Measurements from ENCODE around the gene KLHL30.

KLHL30 gene

DNA sequence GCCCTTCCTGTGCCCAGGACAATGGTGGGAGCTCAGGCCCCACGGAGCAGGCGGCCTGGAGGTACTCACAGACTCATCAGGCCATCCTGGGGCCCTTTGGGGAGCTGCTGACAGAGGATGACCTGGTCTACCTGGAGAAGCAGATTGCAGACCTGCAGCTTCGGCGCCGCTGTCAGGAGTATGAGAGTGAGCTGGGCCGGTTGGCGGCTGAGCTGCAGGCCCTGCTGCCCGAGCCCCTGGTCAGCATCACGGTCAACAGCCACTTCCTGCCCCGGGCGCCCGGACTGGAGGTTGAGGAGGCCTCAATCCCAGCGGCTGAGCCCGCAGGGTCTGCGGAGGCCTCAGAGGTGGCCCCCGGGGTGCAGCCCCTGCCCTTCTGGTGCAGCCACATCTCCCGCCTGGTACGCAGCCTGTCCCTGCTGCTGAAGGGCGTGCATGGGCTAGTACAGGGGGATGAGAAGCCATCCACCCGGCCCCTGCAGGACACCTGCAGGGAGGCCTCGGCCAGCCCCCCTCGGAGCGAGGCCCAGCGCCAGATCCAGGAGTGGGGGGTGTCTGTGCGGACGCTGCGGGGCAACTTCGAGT, 8.3 kb upstream of the KLHL30 start:
- no peak for DNase-seq (ENCODE audit: low read depth in 2 of 2, low spot score in 1 of 2)

DNA sequence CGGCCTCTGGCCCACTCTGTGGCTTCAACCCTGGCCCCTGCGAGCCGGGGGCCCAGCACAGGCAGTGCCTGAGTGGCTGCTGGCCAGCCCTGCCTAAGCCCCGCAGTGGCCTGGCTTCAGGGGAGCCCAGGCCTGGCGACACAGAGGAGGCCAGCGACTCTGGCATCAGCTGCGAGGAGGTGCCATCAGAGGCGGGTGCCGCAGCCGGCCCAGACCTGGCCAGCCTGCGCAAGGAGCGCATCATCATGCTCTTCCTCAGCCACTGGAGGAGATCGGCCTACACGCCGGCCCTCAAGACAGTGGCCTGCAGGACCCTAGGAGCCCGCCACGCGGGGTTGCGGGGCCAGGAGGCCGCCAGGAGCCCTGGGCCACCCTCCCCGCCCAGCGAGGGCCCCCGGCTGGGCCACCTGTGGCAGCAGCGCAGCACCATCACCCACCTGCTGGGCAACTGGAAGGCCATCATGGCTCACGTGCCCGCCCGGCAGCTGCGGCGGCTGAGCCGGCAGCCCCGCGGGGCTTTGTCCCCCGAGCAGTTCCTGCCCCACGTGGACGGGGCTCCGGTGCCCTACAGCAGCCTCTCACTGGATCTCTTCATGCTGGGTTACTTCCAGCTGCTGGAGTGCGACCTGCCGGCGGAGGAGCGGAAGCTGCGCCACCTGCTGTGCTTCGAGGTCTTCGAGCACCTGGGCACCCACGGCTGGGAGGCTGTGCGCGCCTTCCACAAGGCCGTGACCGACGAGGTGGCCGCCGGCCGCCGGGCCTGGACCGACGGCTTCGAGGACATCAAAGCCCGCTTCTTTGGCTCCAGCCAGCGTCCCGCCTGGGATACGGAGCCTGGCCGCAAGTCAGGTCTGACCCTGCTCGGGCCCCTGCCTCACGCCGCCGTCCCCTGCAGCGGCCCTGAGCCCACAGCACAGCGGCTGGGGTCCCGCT, 7.5 kb upstream of the KLHL30 start:
- no peak for DNase-seq (ENCODE audit: low read depth in 2 of 2, low spot score in 1 of 2)

DNA sequence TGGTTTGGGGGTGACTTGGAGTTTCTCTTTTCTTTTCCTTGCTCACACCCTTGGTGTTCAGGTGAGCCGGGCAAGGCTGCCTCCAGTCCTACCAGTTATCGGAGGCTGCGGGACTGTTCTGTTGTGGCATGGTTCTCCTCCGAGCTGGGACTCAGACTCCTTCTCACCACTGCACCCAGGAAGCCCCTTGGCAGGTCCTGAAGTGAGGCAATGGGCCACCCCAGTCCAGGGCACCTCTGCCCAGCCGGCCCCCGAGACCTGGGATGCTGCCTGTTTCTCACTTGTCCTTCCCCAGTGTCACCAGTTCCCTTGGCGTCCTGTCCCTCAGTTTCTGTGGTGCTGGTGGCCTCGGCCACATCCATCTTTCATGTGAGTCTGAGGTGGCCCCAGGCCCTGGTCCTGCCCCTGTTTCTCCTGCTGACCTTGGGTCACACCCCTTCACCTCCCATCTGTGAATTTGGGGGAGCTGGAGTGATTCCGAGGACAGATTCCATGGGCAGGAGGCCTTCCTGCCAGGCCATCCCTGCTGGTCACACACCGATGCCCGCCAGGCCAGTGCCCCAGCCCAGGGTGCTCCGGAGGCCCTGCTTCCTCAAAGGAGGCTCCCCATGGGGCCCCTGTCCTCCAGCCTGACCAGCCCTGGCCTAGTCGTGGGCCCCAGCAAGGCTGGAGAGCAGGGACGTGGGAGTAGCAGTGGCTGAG, 6.6 kb upstream of the KLHL30 start:
- DNase-seq (ENCODE audit: low read depth in 2 of 2, low spot score in 1 of 2), result no peak

DNA sequence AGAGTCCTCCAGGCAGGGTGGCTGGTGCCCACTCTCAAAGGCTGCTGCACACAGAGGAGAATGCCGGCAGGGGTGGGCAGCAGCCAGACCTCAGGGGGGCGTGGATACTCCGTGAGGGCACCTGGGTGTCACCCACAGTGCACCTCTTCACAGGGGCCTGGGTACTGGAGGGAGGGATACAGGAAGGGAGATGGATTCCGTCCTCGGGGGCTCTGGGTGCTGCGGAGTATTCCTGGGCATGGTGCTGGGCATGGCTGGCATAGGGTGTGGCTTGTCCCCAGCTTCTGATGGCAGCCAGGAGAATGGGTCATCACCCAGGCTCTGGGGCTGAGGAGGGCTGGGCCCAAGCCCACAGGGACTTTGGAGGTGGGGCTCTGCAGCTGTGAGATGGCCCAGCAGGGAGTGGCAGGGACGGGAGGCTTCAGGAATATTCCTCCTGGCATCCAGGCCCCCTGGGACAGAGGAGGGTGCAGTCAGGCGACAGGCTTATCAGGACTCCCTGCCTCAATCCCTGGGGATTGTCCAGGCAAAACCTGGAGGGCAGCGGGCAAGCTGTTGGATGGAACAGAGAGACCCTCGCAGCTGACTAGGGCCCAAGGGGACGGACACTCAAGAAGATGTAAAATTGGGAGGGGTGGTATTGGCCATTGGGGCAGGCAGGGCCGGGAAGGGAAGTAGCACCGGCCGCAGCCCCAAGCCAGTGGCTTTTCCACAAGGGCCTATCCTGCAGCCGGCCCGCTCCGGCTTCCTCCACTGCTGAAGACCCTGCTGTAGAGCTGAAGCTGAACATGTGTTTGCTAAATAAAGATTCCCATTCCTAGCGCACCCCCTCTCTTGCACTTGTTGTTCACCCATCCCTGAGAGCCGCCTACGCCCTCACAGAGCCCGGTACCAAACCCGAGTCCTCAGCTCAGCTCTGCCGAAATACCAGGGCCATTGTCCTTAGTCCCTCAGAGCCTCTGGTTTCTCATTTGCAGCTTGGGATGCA, 5.7 kb upstream of the KLHL30 start:
- DNase-seq (ENCODE audit: low read depth in 2 of 2, low spot score in 1 of 2), result no peak

DNA sequence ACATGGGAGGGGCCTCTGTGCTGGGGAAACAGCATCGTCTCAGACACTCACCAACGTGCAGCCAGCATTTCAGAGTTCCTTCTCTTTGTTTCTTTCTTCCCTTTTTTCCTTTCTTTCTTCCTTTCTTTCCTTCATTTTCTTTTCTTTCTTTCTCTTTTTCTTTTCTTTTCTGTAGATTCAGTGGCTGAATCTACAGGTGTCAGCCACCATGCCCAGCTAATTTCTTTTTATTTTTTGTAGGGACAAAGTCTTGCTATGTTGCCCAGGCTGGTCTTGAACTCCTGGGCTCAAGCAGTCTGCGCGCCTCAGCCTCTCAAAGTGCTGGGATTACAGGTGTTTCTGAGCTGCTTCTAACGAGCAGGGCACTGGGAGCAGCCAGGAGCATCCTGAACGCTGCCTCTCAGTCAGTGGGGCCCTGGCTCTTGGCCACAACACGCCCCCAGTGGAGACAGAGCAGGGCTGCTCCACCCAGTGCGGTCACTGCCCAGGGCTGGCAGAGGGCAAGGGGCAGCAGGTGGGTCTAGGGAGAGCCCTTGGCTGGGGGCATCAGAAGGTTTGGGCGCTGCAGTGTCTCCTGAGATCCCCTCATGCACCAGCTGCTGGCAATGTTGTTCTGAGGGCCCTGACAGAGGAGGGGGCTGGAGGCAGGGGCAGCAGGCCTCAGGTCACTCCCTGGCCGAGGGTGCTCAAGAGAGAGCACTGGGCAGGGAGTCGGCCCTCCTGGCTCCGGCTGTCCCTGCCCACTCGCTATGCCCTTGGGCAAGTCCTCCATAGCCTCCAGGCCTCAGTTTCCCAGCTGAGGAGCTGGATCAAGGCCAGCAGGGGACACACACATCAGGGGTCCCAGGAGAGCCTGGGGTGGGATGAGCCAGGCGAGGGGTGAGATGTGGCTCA, 4.7 kb upstream of the KLHL30 start:
- no peak for DNase-seq (ENCODE audit: low read depth in 2 of 2, low spot score in 1 of 2)

DNA sequence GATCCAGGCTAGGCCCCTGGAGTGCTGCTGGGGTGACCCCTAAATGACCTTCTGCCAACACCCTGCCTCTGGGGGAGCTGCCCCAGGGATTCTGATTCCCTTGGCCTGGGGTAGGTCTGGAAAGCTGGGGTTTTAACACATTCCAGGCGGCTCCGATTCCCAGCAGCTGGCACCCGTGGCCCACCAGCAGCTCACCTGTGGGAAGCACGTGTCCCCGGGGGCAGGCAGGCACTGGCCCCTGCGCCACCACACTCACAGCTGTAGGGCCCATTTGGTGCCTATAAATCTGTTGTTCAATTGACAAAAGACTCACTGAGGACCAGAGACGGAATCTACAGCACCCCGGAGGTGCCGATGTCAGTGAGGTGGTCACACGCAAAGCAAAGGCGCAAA, 4.1 kb upstream of the KLHL30 start:
- no peak for DNase-seq (ENCODE audit: low read depth in 2 of 2, low spot score in 1 of 2)

DNA sequence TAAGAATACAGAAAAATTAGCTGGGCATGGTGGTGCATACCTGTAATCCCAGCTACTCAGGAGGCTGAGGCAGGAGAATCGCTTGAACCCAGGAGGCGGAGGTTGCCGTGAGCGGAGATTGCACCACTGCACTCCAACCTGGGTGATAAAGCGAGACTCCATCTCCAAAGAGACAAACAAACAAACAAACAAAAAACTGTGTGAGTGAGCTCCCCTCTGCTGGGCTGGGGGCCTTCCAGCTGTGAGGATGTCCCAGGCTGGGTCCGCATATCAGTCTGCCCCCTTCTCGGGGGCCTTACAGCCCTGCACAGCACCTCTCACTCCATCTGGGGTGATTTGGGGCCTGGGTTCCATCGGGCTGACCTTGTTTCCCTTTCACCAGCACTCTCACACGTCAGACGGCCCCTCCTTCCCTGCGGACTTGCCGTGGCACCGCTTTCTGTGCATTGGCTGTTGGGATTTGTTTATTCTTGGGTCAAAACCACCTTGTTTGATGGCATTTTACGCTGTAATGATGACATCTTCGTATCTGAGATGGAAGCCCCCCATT, 2.8 kb upstream of the KLHL30 start:
- DNase-seq (ENCODE audit: low read depth in 2 of 2, low spot score in 1 of 2), result no peak

DNA sequence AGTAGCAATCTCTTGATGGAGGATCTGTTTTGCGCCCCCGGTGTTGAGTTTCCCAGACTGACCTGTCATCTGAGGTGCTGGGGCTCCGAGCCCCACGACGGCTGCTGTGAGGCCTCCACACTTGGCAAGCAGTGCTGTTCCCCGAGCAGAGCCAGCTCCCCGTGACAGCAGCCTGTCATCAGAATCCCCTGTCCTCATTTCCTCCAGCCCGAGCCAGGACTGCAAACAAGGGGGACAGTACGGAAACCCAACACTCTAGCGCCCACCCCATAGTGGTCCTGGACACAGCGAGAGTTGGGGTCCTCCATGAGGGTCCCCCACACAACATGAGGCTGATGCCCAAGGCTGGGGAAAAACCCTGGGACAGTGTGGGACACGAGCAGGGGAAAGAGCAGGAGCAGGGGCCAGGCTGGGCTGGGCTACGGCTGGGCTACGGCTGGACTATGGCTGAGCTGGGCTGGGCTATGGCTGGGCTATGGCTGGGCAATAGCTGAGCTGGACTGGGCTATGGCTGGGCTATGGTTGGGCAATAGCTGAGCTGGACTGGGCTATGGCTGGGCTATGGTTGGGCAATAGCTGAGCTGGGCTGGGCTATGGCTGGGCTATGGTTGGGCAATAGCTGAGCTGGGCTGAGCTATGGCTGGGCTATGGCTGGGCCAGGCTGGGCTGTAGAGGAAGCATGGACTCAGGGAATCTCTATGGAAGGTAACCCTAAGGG, 1.5 kb upstream of the KLHL30 start:
- no peak for DNase-seq (ENCODE audit: low read depth in 2 of 2, low spot score in 1 of 2)

DNA sequence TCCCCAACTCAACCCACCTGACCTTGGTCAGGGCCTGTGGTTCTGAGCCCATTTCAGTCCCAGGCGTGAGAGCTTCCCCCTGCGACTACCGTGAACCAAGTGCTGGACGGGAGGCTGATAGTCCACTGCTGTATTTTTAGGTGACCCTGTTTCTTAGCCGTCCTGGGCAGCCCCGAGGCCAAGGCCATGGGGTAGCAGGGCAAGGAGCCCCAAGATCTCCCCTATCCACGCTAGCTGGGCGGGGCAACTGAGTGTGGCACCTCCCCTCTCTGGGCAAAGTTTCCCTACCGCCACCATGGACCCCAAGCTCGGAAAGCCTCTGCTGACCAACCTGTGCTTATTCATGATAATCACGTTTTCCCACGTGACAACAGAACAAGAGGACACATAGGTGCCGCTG, 583 bp upstream of the KLHL30 start:
- DNase-seq (ENCODE audit: low read depth in 2 of 2, low spot score in 1 of 2), result no peak

DNA sequence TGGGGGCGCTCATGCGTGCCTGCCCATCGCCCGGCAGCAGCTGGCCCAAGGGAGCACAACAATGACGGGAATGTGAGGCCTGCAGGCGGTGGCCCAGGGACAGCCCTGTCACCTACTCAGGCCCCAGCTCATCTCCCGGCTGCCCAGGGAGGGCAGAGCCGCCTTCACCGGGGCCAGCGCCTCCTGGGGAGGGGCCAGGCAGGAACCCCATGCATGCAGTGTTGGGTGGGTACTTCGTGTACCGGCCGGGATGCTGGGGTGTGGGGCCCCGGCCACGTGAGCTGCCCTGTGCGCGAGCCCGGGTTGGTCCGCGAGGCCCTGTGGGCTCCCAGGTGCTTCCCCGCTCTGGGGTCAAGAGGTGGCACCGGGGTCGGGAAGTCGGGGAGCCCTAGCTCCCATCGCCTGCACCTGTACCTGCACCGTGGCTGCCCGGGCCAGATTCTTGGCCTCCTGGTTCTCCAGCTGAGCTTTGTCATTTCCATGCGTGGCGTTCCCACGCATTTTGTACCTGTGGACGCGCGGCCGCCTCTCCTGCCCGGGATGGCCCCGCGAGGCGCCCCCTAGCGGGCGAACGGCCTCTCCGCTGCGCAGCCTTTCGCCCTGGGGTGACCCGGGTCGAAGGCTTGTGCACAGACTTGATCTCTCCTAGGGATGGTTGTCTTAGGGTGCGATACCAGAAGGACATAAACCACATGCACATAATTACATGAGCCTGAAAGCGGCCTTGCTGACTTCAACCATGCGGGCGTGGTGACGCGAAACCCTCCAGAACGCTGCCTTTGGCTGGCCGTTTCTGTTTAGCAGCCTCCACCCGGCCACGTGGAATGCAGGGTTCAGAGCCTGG, 950 bp downstream of the KLHL30 start:
- DNase-seq (ENCODE audit: low read depth in 2 of 2, low spot score in 1 of 2), result no peak

DNA sequence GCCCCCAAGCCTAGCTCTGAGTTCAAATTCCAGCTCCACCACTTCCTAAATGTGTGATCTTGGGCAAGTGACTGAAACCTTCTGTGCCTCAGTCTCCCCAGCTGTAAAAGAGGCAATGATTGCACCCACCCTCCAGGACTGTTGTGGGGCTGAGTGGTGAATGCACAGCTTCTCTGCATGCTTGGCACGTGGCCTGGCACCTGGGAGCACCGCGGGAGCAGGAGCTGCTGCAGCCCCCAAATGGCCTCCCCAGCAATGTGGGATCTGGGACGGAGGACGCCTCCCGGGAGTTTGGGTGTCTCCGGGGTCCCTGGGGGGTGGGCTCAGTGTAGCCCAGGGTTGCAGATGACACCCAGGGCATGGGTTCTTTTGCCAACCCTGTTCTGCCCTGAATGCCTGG, 1.6 kb downstream of the KLHL30 start:
- no peak for DNase-seq (ENCODE audit: low read depth in 2 of 2, low spot score in 1 of 2)

DNA sequence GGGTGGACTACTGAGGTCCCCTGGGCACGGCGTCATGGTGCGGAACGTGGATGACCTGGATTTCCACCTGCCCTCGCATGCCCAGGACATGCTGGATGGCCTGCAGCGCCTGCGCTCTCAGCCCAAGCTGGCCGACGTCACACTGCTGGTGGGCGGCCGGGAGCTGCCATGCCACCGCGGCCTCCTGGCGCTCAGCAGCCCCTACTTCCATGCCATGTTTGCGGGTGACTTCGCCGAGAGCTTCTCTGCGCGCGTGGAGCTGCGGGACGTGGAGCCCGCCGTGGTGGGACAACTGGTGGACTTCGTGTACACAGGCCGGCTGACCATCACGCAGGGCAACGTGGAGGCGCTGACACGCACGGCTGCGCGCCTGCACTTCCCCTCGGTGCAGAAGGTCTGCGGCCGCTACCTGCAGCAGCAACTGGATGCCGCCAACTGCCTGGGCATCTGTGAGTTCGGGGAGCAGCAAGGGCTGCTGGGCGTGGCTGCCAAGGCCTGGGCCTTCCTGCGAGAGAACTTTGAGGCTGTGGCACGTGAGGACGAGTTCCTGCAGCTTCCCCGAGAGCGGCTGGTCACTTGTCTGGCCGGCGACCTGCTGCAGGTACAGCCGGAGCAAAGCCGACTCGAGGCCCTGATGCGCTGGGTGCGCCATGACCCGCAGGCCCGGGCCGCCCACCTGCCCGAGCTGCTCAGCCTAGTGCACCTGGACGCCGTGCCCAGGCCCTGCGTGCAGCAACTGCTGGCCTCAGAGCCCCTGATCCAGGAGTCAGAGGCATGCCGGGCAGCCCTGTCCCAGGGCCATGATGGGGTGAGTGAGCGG, 2.5 kb downstream of the KLHL30 start:
- DNase-seq (ENCODE audit: low read depth in 2 of 2, low spot score in 1 of 2), result no peak

DNA sequence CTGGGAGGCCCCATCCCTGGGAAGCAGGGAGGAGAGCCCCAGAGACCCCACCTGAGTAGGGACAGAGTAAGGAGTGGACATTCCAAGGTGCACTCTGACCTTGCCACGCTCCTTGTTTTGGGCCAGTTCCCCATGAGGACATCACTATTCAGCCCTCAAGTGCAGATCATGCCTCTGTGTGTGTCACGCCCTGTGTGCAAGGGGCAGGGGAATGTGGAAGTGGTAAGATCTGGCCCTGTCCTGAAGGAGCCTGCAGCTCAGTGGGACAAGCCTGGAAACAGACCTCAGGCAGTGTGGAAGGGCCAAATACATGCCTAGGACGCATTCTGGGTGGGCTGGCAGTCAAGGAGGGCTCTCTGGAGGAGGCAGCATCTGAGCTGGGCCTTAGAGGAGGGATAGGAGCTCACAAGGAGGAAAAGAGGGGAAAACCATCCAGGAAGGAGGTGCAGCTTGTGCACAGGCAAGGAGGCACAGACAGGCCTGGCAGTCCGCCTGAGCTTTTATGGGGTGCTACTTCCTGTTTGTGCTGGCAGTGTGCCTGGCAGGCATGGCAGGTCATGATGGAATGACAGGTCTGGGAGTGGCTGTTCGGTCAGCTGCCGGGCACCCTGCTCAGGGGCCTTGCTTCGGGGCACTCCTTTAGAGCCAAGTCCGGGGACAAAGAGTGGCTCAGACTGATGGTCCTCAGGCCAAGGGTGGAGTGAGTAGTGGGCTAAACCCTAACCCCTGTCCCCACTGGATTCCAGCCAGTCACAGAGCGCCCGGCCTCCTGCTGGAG, 3.3 kb downstream of the KLHL30 start:
- DNase-seq (ENCODE audit: low read depth in 2 of 2, low spot score in 1 of 2), result no peak

DNA sequence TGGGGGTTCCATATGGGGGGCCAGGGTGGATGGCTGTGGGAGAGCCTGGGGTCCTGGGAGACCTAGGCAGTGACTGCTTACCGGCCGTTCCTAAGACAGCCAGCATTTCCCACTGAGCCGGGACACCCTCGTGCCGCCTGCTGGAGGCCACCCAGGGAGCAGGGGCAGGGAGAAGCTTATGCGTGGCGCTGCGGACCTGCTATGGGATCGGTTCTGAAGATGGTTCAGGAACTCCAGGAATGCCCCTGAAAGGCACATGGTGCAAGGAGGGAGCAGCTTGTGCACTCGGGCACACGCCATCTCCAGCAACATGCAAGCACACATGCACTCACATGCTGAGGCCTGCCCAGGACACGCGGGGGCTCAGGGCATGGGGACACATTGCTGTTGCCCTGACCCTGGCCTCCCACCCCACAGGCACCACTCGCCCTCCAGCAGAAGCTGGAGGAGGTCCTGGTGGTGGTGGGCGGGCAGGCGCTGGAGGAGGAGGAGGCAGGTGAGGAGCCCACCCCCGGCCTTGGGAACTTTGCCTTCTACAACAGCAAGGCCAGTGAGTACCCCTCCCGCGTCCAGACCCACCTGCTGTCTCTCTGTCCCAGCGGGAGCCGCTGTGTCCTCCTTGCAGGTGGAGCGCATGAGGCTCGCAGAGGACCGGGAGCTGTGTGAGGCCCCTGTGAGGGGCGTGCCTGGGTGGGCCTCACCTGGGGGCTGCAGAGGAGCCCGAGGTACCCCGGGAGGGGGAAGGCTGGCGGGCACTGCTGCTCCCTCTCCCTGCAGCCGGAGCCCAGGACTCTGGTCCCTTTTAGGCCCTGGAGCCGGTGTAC, 4.1 kb downstream of the KLHL30 start:
- no peak for DNase-seq (ENCODE audit: low read depth in 2 of 2, low spot score in 1 of 2)

DNA sequence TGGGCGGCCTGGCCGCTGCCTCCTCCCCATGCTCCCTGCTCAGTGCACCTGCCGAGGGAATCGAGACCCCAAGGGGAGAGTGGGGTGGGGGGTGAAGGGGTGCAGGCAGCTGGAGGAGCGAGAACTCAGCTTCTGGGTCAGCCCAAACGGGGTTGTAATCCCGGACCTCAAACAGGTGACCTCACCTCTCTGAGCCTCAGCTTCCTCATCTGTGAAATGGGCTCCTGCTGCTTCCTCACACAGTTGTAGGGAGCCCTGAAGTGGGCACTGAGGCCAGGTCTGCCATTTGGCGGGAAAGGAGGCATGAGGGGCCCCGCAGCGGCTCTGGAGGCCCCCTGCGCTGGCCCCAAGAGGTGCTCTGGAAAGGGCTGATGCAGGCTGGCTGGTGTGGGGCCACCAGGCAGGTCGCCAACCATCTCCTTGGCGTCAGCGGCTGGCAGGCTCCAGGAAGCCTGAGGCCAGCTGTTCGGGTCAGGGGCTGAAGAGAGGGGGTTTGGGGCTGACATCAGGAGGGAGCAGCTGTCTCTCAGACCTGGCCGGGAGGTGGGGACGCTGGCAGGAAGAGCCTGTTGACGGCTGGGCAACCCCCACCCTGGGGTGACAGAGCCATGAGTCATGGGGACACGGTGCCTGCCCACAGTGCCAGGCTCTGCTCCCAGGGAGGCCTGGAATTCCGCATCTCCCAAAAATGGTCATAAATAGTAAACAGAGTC, 4.9 kb downstream of the KLHL30 start:
- no peak for DNase-seq (ENCODE audit: low read depth in 2 of 2, low spot score in 1 of 2)

All from stimulated activated CD8-positive, alpha-beta memory T cell treated with anti-CD3 and anti-CD28 coated beads, Interleukin-4, amount 100 ng/mL, for 4 hours (primary cell).